NCI-H226 (cell line): ENCODE results near the gene PAQR6.

ENCODE experiments used
- DNase-seq: peaks from one replicate; pipeline ENCODE4 v3.0.0-alpha.2; 2015

Gene PAQR6

GRCh38 chr1:156262461-156263287, 14.8 kb upstream of the PAQR6 start:
- peak; percentile 71 for DNase-seq

GRCh38 chr1:156260896-156261295, 13.0 kb upstream of the PAQR6 start:
- no peak for DNase-seq

GRCh38 chr1:156259805-156260204, 11.9 kb upstream of the PAQR6 start:
- no peak for DNase-seq

- no peak for DNase-seq
Observed at GRCh38 chr1:156258859-156259258, 11.0 kb upstream of the PAQR6 start.

GRCh38 chr1:156257711-156258110, 9.9 kb upstream of the PAQR6 start:
- DNase-seq, result no peak

GRCh38 chr1:156253634-156254033, 5.8 kb upstream of the PAQR6 start:
- no peak for DNase-seq

GRCh38 chr1:156251527-156251926, 3.7 kb upstream of the PAQR6 start:
- DNase-seq, result no peak

GRCh38 chr1:156249593-156249992, 1.7 kb upstream of the PAQR6 start:
- no peak for DNase-seq

GRCh38 chr1:156248323-156248683, 447 bp upstream of the PAQR6 start:
- no peak for DNase-seq

- DNase-seq, result no peak
Observed at GRCh38 chr1:156246781-156247459, 936 bp downstream of the PAQR6 start.

GRCh38 chr1:156246241-156246780, 1.5 kb downstream of the PAQR6 start:
- DNase-seq, result no peak

- no peak for DNase-seq
Observed at GRCh38 chr1:156245451-156246232, 2.2 kb downstream of the PAQR6 start.

- DNase-seq, result no peak
Observed at GRCh38 chr1:156244712-156245111, 3.1 kb downstream of the PAQR6 start.

- DNase-seq, result no peak
Observed at GRCh38 chr1:156244126-156244525, 3.7 kb downstream of the PAQR6 start.

GRCh38 chr1:156242738-156243137, 5.1 kb downstream of the PAQR6 start:
- no peak for DNase-seq

- no peak for DNase-seq
Observed at GRCh38 chr1:156241926-156242325, 5.9 kb downstream of the PAQR6 start, which contains the start of gene BGLAP. Gene BGLAP (plus strand): TSS chr1:156242184. CDS start chr1:156242232, 48 bp downstream.

- DNase-seq, result peak; percentile 87
Observed at GRCh38 chr1:156241311-156241811, 6.5 kb downstream of the PAQR6 start.

GRCh38 chr1:156238248-156238647, 9.6 kb downstream of the PAQR6 start:
- DNase-seq, result no peak

GRCh38 chr1:156236164-156236563, 11.7 kb downstream of the PAQR6 start:
- no peak for DNase-seq

GRCh38 chr1:156233426-156234127, 14.3 kb downstream of the PAQR6 start:
- DNase-seq, result peak; percentile 86

GRCh38 chr1:156232201-156232894, 15.5 kb downstream of the PAQR6 start:
- no peak for DNase-seq

- no peak for DNase-seq
Observed at GRCh38 chr1:156230473-156230837, 17.4 kb downstream of the PAQR6 start.
